Measurements from ENCODE around the gene AGBL1.

AGBL1 gene

DNA sequence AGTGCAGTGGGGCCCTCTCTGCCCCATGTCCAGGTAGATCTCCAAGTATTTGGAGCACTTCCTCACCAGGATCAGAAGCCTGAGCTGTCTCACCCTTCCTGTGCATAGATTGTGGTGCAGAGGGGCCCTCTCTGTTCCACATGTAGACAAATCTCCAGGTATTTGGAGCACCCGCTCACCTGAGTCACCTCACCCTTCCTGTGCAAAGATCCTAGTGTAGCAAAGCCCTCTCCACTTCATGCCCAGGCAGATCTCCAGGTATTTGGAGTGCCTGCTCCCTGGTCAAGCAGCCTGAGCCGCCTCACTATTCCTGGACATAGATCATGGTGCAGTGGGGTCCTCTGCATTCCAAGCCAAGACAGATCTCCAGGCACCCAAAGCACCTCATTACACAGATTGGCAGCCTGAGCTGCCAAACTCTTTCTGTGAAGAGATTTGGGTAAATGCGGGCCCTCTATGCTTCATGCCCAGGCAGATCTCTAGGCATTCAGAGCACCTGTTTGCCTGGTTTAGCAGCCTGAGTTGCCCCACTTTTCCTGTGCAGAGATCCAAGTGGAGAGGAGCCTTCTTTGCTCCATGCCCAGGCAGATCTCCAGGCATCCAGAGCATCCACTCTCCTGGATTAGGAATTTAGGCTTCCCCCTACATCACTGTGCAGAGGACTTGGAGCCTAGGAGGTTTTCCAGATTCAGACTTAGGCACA lies 249.8 kb downstream of the AGBL1 start:
- no peak for DNase-seq

DNA sequence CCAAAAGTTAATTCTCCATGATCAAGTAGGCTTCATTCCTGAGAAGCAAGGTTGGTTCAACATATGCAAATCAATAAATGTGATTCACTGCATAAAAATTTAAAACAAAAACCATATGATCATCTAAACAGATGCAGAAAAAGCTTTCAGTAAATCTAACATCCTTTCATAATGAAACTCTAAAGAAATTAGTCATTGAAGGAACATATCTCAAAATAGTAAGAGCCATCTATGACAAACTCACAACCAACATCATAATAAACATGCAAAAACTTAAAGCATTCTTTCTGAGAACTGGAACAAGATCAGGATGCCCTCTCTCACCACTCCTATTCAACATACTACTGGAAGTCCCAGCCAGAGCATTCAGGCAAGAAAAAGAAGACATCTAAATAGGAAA lies 254.1 kb downstream of the AGBL1 start:
- DNase-seq = no peak

DNA sequence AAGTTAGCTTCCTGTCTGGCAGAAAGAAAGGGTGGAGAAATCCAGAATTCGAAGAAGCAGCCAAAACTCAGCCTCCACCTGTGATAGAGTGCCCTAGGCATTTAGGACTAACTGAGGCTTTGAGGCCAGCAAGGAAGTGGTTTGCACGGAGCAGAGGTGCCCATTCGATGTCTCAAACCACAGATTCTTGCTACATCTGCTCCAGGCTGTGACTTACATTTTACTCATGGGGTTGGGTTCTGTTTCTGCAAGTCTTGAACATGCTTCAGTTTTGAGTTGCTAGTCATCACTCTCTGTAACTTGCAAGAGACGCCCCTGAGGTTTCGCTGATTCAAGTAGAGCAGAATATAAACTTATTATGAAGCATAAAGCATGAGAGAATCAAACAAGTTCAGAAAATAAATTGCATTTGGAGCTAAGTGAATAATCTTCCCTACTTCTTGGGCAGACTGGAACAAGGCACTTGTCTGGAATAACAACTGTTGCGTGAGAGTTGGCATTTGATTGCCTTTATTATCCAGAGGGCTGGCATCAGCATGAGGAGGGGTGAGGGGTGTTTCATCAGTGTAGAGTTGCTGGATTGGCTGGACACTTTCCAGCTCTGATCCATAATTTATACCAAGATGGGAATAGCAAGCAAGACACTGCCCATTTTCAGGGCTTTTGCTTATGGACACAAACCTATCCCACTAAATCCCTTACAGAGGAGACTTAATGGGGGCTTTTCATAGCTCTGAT lies 256.5 kb downstream of the AGBL1 start:
- no peak for DNase-seq

DNA sequence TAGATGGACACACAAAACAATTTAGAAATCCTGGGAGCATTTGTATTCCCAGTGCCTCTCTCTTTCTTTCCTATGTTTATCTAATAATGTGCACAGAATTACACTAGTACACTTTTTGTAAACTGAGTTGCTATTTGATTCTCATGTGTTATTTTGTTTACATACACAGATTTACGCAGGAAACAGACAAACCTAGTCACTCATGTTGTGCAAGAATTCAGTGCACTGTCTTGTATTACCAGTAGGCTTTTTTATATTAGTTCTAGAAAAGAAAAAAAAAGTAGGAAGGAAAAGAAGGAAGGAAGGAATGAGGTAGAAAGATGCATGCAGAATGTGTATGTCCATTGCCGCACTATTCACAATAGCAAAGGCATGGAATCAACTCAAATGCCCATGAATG lies 257.4 kb downstream of the AGBL1 start:
- no peak for DNase-seq

DNA sequence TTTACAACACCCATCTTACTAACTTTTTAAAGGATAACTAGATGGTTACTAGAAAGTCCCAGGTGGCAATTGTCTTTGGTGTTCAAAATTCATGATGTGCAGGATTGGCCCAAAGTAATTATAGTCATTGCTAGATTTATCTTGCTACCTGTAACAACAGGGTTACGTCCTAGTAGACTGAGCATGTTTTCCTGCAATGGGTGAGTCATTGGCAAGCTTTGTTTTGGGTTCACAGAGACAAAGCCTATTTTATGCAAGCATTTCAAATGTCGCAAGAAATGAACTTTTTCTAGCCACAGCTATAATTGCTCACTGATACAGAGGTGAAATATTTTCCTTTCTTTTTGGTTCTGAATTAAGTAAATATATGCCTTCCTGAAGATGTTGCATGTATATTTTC lies 267.6 kb downstream of the AGBL1 start:
- DNase-seq = no peak

DNA sequence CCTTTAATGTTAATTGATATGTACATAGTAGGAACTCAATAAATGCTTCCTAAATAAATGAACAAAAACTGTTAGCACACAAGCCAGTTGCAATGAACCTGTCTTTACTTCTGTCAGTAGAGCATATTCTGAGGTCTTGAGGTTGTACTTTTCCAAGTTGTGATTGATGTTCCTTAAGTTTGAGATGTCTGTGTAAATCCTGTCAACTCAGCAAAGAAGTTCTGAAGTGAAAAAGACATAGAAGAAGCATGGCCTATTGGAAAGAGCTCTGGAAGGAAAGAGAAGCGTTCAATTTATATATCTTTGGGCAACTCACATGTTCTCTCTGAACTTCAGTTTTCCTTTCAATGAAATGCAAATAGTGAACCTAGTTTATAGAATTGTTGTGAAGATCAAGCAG lies 269.9 kb downstream of the AGBL1 start:
- DNase-seq = no peak

DNA sequence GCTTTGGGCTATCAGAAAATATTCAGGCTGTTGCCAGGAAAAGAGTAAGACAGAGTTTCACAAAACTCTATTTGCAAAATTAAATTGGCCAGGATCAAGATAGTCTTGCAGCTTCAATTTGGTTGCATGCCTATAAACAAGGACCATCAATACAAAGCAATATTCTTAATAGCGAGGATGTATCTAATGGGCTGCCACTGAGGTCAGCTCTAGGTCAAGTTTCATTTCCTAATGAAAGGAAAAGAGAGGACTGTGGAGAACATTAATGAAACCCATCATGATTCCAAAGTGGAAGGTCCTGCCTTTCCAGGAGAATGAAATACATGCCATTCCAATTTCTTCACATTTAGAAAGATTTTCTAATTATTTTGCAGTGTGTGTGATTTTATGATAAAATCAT lies 273.5 kb downstream of the AGBL1 start:
- no peak for DNase-seq

DNA sequence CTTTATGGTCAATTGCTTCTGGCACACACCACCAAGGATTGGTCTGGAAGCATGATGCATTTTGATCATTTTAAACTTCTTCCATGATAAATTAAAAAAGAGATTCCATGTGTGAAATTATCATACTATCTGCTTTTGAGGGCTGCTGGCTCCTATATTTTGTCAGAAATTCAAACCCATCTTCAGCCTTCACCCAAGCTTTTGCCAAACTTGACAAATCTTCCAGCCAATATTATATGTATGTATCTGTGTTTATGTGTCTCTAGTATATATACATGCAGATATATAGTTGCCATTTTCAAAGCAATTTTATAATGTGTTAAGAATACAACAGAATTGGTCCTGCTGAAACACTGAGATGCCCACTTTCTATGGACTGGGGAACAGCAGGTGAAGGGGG lies 275.7 kb downstream of the AGBL1 start:
- no peak for DNase-seq

DNA sequence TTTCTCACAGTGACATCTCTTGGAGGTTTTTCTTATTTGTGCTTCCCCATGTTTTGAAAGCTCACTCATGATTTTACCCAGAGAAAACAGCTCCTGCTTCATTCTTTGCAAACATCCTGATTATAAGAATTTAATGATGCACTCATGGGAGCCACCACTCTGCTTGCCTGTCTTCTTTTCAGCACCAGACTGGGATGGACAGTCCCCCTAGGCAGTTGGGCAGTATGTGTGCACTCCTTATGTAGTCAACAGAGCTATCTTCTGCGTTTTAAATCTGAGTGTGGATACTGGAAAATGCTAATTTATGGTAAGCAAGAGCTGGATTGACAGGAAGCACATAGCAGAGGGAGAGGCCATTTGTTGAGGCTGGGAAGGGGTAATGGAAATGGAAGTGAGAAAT lies 276.1 kb downstream of the AGBL1 start:
- DNase-seq = no peak

DNA sequence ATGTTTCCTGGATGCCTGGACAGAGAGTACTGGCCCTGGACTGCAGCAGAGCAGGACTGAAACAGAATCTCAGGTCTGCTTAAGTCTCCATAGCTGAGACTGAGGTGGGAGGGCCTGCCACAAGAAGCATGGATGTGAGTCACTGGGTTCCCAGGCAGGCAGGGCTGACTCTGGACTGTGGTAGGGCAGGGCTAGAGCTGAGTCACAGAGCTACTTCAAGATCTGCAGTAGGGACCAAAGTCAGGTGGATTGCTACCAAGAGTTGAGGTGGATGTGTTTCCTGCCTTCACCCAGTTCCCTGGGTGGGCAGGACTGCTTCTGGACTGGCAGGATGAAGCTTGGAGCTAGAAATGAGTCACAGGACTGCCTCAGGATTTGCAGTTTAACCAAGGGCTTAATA lies 282.9 kb downstream of the AGBL1 start:
- no peak for DNase-seq

DNA sequence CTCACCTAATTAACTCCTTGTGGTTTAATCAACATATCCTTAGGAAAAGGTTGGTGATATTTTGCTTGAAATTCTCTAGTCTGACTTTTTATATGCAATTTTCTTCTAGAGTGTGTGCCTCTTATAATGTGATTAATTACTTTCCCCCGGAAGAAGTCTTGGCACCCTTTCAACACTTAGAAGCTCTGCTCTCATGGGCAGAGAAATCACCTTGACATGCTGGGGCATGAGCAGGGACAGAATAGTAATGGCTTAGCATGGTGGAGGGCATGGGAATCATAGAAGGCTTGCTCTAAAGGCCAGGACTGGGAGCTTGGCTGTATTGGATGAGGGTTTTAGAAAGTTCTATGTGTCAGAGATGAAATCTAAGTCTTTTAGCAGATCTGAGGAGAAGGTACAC lies 293.5 kb downstream of the AGBL1 start:
- no peak for DNase-seq

DNA sequence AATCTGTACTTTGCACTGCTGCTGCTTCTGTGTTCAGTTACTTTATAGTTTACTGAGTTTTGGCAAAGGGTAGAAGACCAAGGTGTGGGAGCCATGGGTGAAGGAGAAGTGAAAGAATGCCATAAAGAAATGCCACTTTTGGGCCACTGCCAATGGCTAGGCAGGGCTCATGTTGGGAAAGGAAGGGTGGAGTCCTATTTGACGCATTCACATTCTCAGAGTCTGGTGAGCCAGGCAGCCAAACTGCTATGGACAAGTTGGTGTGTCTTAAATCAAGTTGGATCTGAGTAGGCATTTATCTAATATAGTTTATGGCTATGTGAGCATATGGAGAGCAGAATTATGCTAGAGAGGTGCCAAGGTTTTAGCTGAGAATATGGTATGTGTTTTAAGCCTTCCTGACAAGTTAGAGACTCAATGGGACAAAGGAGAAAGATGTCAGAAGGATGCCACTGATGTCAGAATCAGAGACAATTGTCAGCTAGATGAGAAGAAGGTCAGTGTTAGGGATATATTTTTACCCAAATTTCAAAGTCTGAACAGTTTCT lies 296.1 kb downstream of the AGBL1 start:
- no peak for DNase-seq

DNA sequence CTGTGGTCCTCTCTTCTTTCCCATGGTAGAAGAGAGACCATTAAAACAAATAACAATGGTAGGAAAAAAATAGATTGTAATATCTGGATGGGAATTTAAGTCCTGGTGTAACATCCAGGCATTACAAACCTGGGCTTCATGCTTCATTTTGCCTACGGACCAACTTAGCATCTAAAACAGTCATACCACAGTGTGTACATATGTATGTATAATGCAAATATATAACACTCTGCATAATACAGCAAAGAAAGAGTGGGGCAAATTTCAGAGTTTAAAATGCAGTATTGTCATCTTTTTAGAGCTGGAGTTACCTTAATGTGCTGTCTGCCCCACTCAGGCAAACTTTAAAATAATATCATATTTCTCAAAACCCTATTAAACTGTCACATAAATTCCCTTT lies 298.2 kb downstream of the AGBL1 start:
- DNase-seq = no peak

DNA sequence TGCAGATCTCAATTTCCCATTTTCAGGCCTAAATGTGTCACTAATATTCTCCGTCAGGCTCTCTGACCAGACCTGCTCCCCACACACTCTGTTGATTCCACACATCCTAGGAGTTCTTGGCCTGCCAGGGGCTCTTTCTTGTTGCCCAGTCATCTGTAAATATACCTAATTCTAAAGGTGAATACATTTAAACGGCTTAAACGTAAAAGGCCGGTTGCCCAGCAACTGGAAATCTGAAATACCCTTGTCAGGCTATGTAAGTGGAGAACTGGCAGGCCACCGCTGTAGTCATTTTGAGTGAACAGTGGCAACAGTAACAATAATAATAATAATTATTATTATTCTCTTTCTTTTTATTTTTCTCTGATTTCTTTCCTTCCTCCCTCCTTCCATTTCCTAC lies 302.7 kb downstream of the AGBL1 start:
- no peak for DNase-seq

DNA sequence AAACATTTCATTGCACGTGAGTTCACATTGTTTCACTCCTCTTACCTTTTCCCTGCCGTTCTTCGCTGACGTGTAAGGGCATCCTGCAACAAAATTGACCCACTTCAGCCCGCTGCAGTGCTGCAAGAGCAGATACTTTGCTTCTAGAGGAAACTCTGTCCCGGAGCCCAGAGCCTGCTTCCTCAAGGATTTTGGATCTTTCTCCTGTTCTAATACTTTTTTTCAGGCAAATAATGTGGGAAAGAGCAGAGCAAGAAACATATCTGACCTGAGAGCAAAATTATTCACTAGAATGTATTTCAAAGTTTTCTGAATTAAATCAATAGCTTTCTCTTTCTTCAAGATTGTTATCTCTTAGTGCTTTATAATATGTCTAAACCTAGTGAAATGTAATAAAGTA lies 303.9 kb downstream of the AGBL1 start:
- no peak for DNase-seq

DNA sequence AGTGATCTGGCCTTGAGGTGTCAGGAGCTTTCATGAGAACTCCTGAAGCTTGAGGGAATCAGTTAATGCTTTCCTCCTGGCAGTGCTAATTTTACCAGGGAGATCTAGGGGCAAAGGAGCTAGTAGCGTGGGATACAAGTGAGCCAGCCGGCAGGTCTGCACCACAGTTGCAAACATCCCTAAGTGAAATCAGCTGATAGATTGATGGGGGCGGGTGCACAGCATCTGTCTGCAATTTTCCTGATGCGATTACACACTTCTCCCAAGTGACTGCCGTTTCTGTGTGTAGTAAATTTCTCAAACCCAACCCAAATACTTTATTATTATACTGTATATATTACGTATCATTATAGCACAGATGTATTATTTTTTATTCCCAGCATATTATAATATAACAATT lies 304.5 kb downstream of the AGBL1 start:
- DNase-seq = no peak

DNA sequence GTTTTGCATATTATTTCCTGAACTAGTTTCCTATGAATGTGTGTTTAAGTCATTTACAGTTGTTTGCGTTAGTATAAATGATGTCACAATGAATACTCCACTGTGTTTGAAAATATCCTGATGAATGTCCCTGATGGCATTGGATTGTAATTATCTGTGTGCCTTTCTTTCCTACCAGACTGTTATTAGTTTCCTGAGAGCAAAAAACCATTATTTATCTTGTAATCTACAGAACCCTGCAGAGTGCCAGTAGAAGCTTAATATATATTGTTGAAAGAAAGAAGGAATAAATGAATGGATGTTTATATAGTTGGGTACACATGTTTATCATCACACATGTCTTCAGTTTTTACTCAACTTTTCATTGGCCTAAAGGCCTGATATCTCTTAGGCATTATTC lies 312.6 kb downstream of the AGBL1 start:
- no peak for DNase-seq

DNA sequence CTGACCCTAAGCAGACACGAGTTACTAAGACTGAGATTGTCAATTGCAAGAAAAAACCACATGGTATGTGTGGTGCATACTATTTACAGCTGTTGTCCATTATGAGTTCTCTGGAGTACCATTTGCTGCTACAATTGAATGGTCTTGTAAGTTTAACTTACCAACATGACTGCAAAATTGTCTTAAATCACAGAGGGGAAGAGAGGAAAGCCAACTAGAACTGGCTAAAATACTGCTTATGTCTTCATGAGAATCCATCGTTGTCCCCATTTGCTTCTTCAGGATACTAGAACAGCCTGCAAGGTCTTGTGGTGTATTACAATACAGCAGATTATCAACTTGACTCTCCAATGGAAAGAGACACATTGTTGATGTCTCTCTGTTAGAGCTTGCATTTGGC lies 313.2 kb downstream of the AGBL1 start:
- no peak for DNase-seq

DNA sequence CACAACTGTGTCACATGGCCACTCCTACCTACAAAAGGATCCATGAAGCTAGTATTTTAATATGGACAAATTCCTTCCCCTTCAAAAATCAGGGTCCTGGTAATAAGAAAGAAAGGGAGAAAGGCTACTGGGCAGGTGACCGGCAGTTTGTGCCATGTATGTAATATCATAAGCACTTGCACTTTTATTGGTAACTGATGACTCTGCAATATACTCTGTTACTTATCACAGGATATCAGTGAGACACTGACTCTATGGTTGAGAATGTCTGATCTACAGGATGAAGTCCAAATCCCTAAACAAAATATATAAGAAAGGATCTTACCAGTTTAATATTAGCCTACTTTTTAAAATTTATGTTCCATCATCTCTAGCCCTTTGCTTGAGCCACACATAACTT lies 315.2 kb downstream of the AGBL1 start:
- DNase-seq = no peak

DNA sequence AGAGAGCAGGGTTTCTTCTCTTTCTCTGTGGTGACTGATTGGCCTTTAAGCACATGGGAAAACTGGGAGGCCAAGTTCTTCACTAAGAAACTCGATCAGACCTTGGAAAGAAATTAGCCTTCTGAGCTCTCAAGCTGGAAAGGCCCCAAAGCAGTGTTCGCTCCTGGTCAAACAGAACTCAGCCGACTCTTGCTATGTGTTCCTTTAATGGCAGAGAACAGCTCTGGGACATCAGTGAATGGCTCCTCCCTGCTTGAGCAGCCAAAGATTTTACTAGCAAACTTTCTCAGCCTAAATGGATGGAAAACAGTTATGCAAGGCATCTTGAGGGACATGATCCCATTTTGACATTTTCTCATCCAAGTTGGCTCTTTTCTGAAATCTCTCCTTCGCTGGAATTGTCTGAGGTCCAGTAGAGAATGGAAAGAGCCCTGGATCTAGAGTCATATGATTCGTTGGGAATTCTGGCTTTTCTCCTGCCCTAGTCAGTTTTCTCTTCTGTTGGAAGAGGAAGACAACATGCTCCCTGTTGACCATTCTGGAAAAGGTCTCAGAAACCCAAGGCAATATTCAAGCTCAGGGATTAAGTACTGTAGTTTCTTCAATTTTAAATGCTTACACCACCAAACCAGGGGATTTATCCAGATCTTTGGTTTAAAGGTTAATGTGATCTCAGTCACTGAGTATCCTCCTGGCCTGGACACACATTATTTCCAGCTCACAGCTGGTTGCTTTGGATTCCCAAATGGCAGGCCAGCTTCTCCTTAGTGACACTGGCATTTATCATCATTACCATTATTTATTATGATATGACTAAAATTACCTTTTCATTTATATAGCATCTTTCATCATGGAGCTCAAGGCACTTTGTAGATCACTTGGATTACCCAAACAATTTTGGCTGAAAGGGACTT lies 319.6 kb downstream of the AGBL1 start:
- no peak for DNase-seq

DNA sequence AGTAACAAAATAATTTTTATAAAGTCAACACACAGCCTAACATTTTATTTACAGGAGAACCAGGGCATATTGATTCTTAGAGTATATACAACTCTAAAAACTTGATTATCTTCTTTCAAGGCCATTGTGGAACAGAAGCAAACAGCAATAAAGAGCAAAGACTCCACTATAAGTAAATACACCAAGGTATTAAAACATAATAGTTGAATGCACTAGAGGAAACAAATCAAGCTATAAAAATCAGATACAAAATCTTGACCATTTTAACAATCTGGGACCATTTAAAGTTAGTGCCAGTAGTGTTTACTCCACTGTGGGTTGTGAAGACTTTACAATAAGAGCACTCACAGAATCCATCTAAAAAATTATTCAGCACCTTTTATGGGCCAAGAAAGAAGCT lies 323.6 kb downstream of the AGBL1 start:
- no peak for DNase-seq

DNA sequence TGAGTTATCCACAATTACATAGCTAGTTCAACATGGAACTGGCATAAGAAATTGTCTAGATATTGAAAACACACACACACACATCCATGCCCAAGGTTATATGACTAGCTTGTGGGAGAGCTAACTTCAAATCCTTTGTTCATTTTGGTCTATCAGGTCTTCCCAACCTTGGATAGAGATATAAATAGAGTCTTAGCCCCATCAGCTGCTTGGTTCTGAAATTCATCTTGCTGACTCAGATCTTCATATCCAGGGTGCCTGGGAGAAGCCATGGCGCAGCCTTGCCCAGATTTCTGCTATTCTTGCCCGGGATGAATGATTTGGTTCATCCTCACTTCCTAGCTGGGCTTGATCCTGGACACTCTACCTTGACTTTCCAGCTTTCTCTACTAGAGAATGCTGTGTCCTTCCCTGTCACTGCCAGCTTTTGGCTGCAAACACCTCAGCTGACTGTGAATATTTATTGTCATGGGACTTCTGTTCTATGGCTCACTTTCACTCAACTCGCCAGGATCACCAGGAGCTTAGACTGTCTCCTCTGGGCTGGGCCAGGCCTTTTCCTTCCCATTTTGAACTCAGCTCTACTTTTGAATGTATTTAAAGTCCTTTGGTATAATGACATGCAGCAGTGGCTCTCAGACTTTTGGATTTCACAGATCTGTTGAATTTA lies 324.4 kb downstream of the AGBL1 start:
- DNase-seq = no peak

DNA sequence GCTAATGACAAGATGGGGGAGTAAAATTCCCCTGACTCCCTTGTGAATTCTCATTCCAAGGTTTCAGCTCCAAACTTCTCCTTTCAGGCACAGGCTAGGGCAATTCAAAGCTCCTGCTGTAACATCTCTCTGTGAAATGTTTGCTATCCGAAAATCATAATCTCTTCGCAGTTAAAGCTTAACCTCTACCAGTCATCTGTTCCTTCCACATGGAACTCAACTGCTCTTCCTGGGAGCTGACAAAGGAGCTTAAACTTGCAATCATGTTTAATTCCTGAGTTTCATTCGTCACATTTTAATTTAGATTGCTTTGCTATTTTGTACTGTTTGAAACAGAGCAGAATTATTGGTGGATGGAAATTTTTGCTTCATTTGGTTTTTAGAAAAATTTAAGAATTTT lies 328.6 kb downstream of the AGBL1 start:
- DNase-seq = no peak

Measured in stimulated activated naive CD4-positive, alpha-beta T cell (primary cell).